Measurements from ENCODE around the gene TNNT1. TPM values are rescaled to one million over a fixed set of nuclear protein-coding genes. Genes with fewer than 3 reads are reported as not detected.
A peak's percentile ranks its signal among the peaks of the same experiment; 100 is the strongest.

The TNNT1 gene
- total RNA-seq, 2 donors from 2014 or later: 1.3 TPM; not detected in 1

DNA sequence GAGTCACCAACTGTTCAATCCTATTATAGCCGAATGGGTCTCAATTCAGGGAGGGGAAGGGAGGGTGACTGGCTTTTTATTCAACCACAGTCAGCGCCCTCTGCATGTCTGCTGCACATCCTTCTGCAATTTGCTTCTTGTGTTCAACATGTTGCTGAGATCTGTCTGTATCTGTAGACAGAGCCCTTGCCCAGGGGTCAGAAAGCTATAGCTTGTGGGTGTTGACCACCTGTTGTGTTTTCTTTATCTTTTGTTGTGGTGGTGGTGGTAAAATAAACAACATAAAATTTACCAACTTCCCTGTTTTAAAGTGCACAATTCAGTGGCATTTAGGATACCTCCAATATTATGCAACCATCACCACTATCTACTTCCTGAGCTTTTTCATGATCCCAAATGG lies 43.8 kb downstream of the TNNT1 start:
- ATAC-seq: no peak
- H3K9me3 Mint-ChIP-seq: no peaks in the 10 kb centered on the region
- H3K27ac Mint-ChIP-seq: no peak overlapping the region
- no peak for DNase-seq (ENCODE audit: low spot score in 2 of 2)
- H3K36me3 Mint-ChIP-seq: peaks cover 0 to 26% of the 10 kb centered on the region in 2 donors

DNA sequence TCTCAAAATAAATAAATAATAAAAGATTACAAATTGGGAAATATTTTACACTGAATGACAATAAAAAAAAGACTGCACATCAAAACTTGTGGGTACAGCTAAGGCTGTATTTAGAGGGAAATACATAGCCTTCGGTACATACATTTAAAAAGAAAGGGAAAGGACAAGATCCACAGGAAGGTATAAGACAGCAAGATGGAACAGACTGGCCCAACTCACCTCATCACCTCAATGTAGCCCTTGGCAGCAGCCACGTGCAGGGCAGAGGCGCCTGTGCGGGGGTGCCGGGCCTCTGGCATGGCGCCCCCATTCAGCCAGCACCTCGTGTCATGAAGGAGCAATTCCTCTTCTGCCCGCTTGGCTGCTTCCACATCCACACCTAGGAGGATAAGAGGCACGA lies 45.8 kb downstream of the TNNT1 start:
- Mint-ChIP-seq H3K27ac (no peak overlapping the region), H3K9me3 (no peaks in the 10 kb centered on the region), H3K36me3 (peaks cover 0 to 19% of the 10 kb centered on the region in 2 donors)
- ATAC-seq: no peak
- DNase-seq (ENCODE audit: low spot score in 2 of 2): no peak

DNA sequence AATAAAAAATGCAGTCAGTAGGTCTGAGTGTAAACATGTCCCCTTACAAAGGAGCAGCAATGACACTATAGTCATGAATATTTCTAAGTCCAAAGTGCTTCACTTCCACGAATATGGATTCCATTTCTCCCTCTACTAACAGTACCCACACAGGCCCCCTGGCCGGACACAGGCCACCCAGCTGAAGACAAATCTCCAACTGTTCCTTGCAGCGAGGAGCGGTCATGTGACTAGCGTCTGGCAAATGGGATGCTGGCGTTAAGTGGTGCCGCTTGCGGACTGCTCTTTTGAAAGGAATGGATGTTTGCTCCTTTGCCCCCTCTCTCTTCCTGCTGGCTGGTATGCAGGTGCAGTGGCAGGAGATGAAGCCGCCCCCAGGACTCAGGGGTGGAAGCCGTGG lies 47.7 kb downstream of the TNNT1 start:
- Mint-ChIP-seq H3K9me3 (no peaks in the 10 kb centered on the region), H3K27ac (no peak overlapping the region), H3K36me3 (peaks cover 0 to 12% of the 10 kb centered on the region in 2 donors)
- ATAC-seq: no peak
- no peak for DNase-seq (ENCODE audit: low spot score in 2 of 2)

DNA sequence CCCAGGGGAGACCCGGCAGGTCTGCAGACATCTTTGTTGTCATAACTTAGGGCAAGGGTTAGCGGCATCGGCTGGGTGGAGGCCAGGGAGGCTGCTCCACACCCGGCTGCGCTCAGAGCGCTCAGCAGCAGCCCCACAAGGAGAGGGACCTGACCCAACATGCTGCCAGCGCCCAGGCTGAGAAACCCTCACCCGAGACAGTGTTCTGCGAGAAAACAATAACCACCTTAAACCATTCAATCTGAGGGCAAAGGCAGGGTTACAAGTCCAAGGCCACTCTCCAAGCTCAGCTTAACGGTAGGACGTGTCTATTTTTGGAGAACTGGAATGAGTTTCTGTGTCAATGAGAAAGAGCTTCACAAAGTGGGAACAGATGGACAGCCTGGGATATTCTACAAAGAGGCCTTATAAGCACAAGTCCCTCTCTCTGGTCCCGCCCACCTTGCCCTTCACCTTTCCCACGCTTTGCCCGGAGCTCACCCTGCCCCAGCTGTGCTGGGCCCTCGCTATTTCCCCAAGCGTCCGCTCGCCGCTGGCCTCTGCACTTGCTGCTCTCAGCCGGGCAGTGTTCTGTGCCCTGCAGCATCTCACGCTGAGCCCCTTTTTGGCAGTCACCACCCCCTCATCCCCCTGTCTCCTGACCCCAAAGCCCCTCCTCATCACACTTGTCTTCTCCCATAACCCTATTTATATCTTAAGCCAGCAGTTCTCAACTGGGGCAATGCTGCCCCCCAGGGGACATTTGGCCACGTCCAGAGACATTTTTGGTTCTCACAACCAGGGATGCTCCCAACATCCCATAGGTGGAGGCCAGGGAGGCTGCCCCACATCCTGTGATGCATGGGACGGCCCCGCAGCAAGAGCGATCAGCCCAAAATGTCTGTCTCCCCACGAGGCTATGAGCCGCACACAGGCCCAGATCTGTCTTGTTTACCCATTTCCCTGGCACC lies 49.2 kb downstream of the TNNT1 start:
- Mint-ChIP-seq H3K36me3 (peaks cover 0 to 12% of the 10 kb centered on the region in 2 donors), H3K9me3 (no peaks in the 10 kb centered on the region), H3K27ac (peak overlapping the region in 1 of 2 donors; percentile 69)
- DNase-seq (ENCODE audit: low spot score in 2 of 2) (no peak), ATAC-seq (no peak)

DNA sequence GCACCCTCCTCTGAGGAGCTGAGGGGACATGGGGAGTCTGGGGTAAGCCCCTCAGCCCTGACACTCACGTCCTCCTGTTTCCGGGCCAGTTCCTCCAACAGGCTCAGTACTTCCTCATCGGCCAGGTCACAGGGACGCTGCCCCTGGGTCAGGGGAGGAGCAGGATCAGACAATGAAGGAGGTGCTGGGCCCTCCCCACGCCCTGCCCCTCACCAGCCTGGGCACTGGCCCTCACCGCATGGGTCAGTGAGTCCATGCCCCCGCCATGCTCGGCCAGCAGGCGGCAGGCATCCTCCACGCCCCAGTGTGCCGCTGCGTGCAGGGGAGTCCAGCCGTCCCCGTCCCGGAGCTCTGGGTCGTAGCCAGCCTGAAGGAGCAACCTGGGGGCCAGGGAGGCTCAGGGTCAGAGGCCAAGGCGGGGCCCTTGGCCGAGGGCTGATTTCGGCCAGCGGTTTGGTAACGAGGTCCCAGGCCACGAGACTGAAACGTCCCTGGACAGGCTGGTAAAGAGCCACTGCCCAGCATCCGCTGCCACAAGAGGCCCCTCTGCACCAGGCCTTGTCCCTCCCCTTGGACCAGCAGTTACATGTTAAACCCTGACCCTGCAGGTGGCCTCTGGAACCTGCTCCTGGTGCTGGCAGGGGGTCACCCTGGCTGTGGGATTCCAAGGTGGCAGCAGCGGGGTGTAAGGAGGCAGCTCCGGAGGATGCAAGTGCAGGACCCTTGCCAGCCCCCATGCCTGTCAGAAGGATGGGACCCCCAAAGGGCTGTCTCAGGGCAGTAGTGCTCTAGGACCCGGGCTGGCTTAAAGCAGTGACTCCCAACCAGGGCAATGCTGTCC lies 50.1 kb downstream of the TNNT1 start:
- no peak for ATAC-seq

GRCh38 chr19:55097864-55098715 lies 50.9 kb downstream of the TNNT1 start:
- peak overlapping the region in 1 of 2 donors; percentile 60 for H3K27ac Mint-ChIP-seq
- peaks cover 0 to 7% of the 10 kb centered on the region in 2 donors for H3K36me3 Mint-ChIP-seq
- ATAC-seq: no peak
- H3K9me3 Mint-ChIP-seq: no peaks in the 10 kb centered on the region
- DNase-seq (ENCODE audit: low spot score in 2 of 2): no peak

More for the DNA sequence above, 50.1 kb downstream of the TNNT1 start:
- no peaks in the 10 kb centered on the region for H3K9me3 Mint-ChIP-seq
- peak overlapping the region in 1 of 2 donors; percentile 60 for H3K27ac Mint-ChIP-seq
- DNase-seq (ENCODE audit: low spot score in 2 of 2): no peak
- peaks cover 0 to 12% of the 10 kb centered on the region in 2 donors for H3K36me3 Mint-ChIP-seq

GRCh38 chr19:55096061-55096701 lies 52.8 kb downstream of the TNNT1 start:
- H3K36me3 Mint-ChIP-seq: peaks cover 0 to 4% of the 10 kb centered on the region in 2 donors
- DNase-seq (ENCODE audit: low spot score in 2 of 2): no peak
- no peak for ATAC-seq

DNA sequence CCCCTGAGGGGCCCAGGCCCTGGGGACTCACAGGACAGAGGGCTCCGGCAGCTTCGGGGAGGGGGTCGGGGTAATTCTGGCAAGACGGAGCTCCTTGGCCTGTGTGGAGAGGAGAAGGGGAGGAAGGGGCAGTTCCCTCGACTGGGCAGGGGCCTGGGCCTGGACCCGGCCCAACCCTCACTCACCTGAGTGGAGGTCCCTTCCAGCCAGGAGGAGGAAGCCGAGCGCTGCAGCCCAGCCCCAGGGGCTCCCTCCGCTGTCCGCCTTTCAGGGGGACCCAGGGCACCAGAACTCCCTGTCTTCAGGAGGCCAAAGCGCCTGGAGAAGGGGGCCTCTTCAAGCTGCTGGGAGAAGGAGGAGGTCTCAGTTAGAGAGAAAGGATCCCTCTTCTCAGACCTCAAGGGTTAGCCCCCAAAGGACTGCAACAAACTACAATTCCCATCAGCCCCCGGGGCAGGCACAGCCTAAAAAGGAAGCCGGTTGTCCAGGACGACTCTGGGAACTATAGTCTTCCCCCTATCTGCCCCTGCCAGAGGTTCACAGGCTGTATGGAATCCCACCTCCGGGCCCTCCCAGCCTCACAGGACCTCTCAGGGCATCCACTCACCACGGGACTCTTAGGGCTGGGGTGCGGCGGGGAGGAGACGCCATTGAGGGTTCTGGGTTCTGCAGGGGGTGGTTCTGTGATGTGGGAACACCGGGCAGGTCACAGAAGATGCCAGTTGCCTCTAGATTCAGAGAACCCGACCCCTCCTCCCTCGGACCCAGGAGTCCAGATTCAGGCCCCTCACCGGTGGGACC lies 53.5 kb downstream of the TNNT1 start:
- Mint-ChIP-seq H3K27ac (no peak overlapping the region), H3K36me3 (peaks cover 0 to 8% of the 10 kb centered on the region in 2 donors), H3K9me3 (no peaks in the 10 kb centered on the region)
- DNase-seq (ENCODE audit: low spot score in 2 of 2) (no peak), ATAC-seq (no peak)

More at GRCh38 chr19:55096061-55096701, 52.8 kb downstream of the TNNT1 start:
- Mint-ChIP-seq H3K9me3 (no peaks in the 10 kb centered on the region), H3K27ac (no peak overlapping the region)

GRCh38 chr19:55094456-55095259 lies 54.3 kb downstream of the TNNT1 start:
- DNase-seq (ENCODE audit: low spot score in 2 of 2): no peak
- Mint-ChIP-seq H3K9me3 (no peaks in the 10 kb centered on the region), H3K27ac (no peak overlapping the region), H3K36me3 (peaks cover 0 to 6% of the 10 kb centered on the region in 2 donors)
- no peak for ATAC-seq

DNA sequence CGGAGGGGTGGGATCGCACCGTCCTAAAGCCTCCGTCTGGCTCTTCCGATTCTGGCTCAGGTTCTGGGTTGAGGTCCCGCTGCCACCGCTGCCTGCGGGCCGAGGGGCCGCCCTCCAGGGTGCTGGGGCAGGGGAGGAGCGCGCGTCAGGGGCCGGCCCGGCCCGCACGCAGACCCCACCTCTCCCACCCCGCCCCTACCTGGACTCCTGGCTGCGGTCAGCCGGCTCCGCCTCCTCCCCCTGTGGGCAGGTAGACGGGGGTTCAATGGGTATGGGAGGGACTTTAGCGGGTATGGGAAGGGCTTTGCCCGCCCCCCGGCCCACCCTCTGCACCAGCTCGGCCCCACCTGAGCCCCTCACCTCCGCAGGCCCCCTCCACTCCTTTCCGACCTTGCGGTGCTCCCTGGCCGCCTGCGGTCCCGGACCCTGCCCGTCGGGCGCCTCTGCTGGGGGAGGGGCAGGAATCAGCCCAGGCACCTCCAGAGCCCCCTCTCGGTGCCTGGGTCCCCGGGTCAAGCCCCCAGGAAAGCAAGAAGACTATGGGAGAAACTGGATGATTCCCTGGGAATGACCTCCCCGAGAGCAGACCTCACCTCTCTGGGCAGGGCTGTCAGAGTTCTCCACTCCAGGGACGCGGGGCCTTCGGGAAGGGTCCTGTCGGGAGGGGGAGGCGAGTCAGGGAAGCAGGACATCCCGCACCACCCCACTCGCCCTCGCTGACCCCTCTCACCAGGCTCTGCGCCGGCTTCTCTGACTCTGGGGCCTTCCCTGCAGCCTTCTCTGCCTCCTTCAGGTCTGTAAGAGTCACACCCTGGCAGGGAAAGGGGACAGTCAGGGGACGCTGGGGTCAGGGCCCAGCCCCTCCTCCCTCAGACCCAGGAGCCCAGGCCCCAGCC lies 56.3 kb downstream of the TNNT1 start:
- DNase-seq (ENCODE audit: low spot score in 2 of 2) (no peak), ATAC-seq (no peak)
- H3K27ac Mint-ChIP-seq: no peak overlapping the region
- peaks cover 7 to 15% of the 10 kb centered on the region in 2 donors for H3K36me3 Mint-ChIP-seq
- no peaks in the 10 kb centered on the region for H3K9me3 Mint-ChIP-seq

DNA sequence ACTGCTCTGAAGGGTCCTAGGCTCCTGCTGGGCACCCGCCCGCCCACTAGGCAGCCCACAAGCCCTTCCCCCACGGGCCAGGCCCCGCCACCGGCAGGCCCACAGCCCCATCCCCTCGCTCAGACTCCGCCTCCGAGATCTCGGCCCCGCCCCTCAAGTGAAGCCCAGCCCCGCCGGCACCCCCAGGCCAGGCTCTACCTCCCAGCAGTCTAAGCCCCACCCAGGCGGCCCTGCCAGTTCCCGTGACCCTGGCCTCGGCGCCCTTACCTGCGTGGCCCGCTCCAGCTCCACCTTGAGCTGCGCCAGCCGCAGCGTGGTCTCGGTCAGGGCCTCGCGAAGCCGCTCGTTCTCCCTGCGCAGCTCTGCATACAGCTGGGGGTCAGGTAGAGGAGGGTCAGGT lies 57.1 kb downstream of the TNNT1 start:
- H3K36me3 Mint-ChIP-seq: peaks cover 7 to 15% of the 10 kb centered on the region in 2 donors
- DNase-seq (ENCODE audit: low spot score in 2 of 2) (no peak), ATAC-seq (no peak)
- H3K27ac Mint-ChIP-seq: no peak overlapping the region
- H3K9me3 Mint-ChIP-seq: no peaks in the 10 kb centered on the region

DNA sequence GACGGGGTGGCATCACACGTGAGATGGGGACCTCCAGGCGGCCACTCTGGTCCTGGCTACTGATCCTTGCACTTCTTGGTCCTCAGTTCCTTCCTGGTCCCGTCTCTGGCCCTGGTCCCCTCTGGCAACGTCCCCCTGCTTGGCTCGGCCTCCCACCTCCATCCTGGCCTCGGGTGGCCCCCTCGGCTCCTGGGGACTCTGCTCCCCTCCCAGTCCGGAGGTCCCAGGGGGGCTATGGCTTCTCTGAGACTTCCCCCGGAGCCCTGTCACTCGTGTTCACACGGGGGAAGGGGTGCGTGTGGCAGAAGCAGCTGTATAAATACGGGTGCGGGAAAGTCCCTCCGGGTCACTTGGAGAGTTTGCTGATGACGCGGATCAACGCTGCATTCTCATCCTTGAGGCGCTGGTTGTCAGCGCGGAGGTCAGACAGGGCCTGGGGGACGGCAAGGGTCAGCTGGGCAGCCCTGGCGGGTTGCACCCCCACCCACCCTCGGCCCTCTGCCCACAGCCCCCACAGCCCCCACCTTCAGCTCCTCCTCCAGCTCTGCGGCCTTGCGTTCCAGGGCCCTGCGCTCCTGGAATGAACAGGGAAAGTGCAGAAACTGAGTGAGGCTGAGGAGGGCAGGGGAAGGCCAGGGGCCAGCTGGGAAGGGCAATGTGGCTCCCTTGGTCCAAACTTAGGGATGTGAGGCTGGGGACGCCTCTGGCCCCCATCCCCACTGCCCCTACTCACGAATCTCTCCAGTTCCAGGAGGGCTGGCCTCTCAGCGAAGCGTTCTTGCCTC lies 57.7 kb downstream of the TNNT1 start:
- H3K36me3 Mint-ChIP-seq: peaks cover 7 to 15% of the 10 kb centered on the region in 2 donors
- H3K9me3 Mint-ChIP-seq: no peaks in the 10 kb centered on the region
- no peak overlapping the region for H3K27ac Mint-ChIP-seq
- DNase-seq (ENCODE audit: low spot score in 2 of 2) (no peak), ATAC-seq (no peak)

DNA sequence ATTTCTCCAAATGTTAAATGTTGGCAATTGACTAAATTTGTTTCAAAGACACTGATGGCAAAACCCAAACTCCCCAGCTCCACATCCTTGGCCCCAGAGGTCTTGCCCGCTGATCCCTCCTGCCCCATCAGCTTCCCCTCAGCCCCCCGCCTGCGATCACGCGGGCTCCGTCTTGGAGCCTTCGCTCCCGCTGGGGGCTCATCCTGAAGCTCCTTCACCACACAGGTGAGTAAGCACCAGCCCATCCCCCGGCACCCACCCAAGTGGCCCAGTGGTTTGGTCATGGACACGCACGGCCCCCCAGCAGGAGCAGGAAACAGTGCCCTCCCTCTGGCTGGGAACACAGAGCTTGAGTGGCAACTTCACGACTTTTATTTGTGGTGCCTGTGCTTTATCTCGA lies 58.4 kb downstream of the TNNT1 start:
- no peak for DNase-seq (ENCODE audit: low spot score in 2 of 2)
- H3K27ac Mint-ChIP-seq: peak overlapping the region in 1 of 2 donors; percentile 4
- H3K9me3 Mint-ChIP-seq: no peaks in the 10 kb centered on the region
- ATAC-seq: no peak
- H3K36me3 Mint-ChIP-seq: peaks cover 7 to 15% of the 10 kb centered on the region in 2 donors
